Measurements from ENCODE around the gene AFDN.
A peak's percentile ranks its signal among the peaks of the same experiment; 100 is the strongest.

AFDN gene

GRCh38 chr6:167803816-167804215 is 22.9 kb upstream of the AFDN start:
- Histone ChIP-seq H3K4me3 (ENCODE audit: low read depth in 1 of 2, low read length in 2 of 2) (no peak overlapping the region), H3K27ac (ENCODE audit: low read depth, low read length) (no peak overlapping the region), H3K27me3 (ENCODE audit: control insufficient read depth in 1 of 2, insufficient read depth in 2 of 2, low read length in 2 of 2) (no peaks in the 10 kb centered on the region), H3K9ac (ENCODE audit: low read depth in 1 of 2, low read length in 2 of 2) (no peak overlapping the region), H3K4me1 (ENCODE audit: control insufficient read depth in 1 of 2, insufficient read depth in 2 of 2, low read length in 2 of 2) (peaks cover 12 to 18% of the 10 kb centered on the region in 2 donors), H3K9me3 (ENCODE audit: control insufficient read depth in 1 of 2, low read length in 2 of 2) (no peaks in the 10 kb centered on the region), H3K36me3 (ENCODE audit: control insufficient read depth in 1 of 2, insufficient read depth in 2 of 2, low read length in 2 of 2) (no peaks in the 10 kb centered on the region)

GRCh38 chr6:167804281-167805013 is 22.3 kb upstream of the AFDN start:
- no peak overlapping the region for H3K9ac ChIP-seq (ENCODE audit: low read depth in 1 of 2, low read length in 2 of 2)
- no peaks in the 10 kb centered on the region for H3K27me3 ChIP-seq (ENCODE audit: control insufficient read depth in 1 of 2, insufficient read depth in 2 of 2, low read length in 2 of 2)
- peaks cover 6 to 12% of the 10 kb centered on the region in 2 donors for H3K4me1 ChIP-seq (ENCODE audit: control insufficient read depth in 1 of 2, insufficient read depth in 2 of 2, low read length in 2 of 2)
- H3K4me3 ChIP-seq (ENCODE audit: low read depth in 1 of 2, low read length in 2 of 2), result no peak overlapping the region
- H3K9me3 ChIP-seq (ENCODE audit: control insufficient read depth in 1 of 2, low read length in 2 of 2), result no peaks in the 10 kb centered on the region
- no peak overlapping the region for H3K27ac ChIP-seq (ENCODE audit: low read depth, low read length)
- H3K36me3 ChIP-seq (ENCODE audit: control insufficient read depth in 1 of 2, insufficient read depth in 2 of 2, low read length in 2 of 2), result no peaks in the 10 kb centered on the region

GRCh38 chr6:167805349-167806060 is 21.2 kb upstream of the AFDN start:
- Histone ChIP-seq H3K4me3 (ENCODE audit: low read depth in 1 of 2, low read length in 2 of 2) (peak overlapping the region; percentile 19 to 53), H3K27me3 (ENCODE audit: control insufficient read depth in 1 of 2, insufficient read depth in 2 of 2, low read length in 2 of 2) (no peaks in the 10 kb centered on the region), H3K9me3 (ENCODE audit: control insufficient read depth in 1 of 2, low read length in 2 of 2) (no peaks in the 10 kb centered on the region), H3K9ac (ENCODE audit: low read depth in 1 of 2, low read length in 2 of 2) (peak overlapping the region; percentile 42 to 56), H3K4me1 (ENCODE audit: control insufficient read depth in 1 of 2, insufficient read depth in 2 of 2, low read length in 2 of 2) (peaks cover 2 to 8% of the 10 kb centered on the region in 2 donors), H3K27ac (ENCODE audit: low read depth, low read length) (peak overlapping the region; percentile 72), H3K36me3 (ENCODE audit: control insufficient read depth in 1 of 2, insufficient read depth in 2 of 2, low read length in 2 of 2) (no peaks in the 10 kb centered on the region)

GRCh38 chr6:167806061-167806700 is 20.5 kb upstream of the AFDN start:
- peak overlapping the region; percentile 19 to 53 for H3K4me3 ChIP-seq (ENCODE audit: low read depth in 1 of 2, low read length in 2 of 2)
- peak overlapping the region; percentile 72 for H3K27ac ChIP-seq (ENCODE audit: low read depth, low read length)
- peak overlapping the region; percentile 42 to 56 for H3K9ac ChIP-seq (ENCODE audit: low read depth in 1 of 2, low read length in 2 of 2)
- H3K4me1 ChIP-seq (ENCODE audit: control insufficient read depth in 1 of 2, insufficient read depth in 2 of 2, low read length in 2 of 2), result peaks cover 2 to 8% of the 10 kb centered on the region in 2 donors
- H3K27me3 ChIP-seq (ENCODE audit: control insufficient read depth in 1 of 2, insufficient read depth in 2 of 2, low read length in 2 of 2), result no peaks in the 10 kb centered on the region
- H3K36me3 ChIP-seq (ENCODE audit: control insufficient read depth in 1 of 2, insufficient read depth in 2 of 2, low read length in 2 of 2), result no peaks in the 10 kb centered on the region
- H3K9me3 ChIP-seq (ENCODE audit: control insufficient read depth in 1 of 2, low read length in 2 of 2), result no peaks in the 10 kb centered on the region

GRCh38 chr6:167807200-167807599 is 19.5 kb upstream of the AFDN start:
- H3K9ac ChIP-seq (ENCODE audit: low read depth in 1 of 2, low read length in 2 of 2), result no peak overlapping the region

GRCh38 chr6:167807756-167808155 is 19.0 kb upstream of the AFDN start:
- no peaks in the 10 kb centered on the region for H3K27me3 ChIP-seq (ENCODE audit: control insufficient read depth in 1 of 2, insufficient read depth in 2 of 2, low read length in 2 of 2)
- no peak overlapping the region for H3K27ac ChIP-seq (ENCODE audit: low read depth, low read length)
- H3K4me1 ChIP-seq (ENCODE audit: control insufficient read depth in 1 of 2, insufficient read depth in 2 of 2, low read length in 2 of 2), result peaks cover 2 to 14% of the 10 kb centered on the region in 2 donors
- no peaks in the 10 kb centered on the region for H3K36me3 ChIP-seq (ENCODE audit: control insufficient read depth in 1 of 2, insufficient read depth in 2 of 2, low read length in 2 of 2)
- no peak overlapping the region for H3K9ac ChIP-seq (ENCODE audit: low read depth in 1 of 2, low read length in 2 of 2)
- H3K4me3 ChIP-seq (ENCODE audit: low read depth in 1 of 2, low read length in 2 of 2), result no peak overlapping the region
- H3K9me3 ChIP-seq (ENCODE audit: control insufficient read depth in 1 of 2, low read length in 2 of 2), result no peaks in the 10 kb centered on the region

More at GRCh38 chr6:167807200-167807599, 19.5 kb upstream of the AFDN start:
- no peaks in the 10 kb centered on the region for H3K9me3 ChIP-seq (ENCODE audit: control insufficient read depth in 1 of 2, low read length in 2 of 2)
- no peaks in the 10 kb centered on the region for H3K36me3 ChIP-seq (ENCODE audit: control insufficient read depth in 1 of 2, insufficient read depth in 2 of 2, low read length in 2 of 2)
- H3K4me3 ChIP-seq (ENCODE audit: low read depth in 1 of 2, low read length in 2 of 2), result no peak overlapping the region
- peaks cover 2 to 14% of the 10 kb centered on the region in 2 donors for H3K4me1 ChIP-seq (ENCODE audit: control insufficient read depth in 1 of 2, insufficient read depth in 2 of 2, low read length in 2 of 2)
- H3K27me3 ChIP-seq (ENCODE audit: control insufficient read depth in 1 of 2, insufficient read depth in 2 of 2, low read length in 2 of 2), result no peaks in the 10 kb centered on the region
- no peak overlapping the region for H3K27ac ChIP-seq (ENCODE audit: low read depth, low read length)

- Histone ChIP-seq H3K9ac (ENCODE audit: low read depth in 1 of 2, low read length in 2 of 2) (no peak overlapping the region), H3K36me3 (ENCODE audit: control insufficient read depth in 1 of 2, insufficient read depth in 2 of 2, low read length in 2 of 2) (no peaks in the 10 kb centered on the region), H3K27ac (ENCODE audit: low read depth, low read length) (no peak overlapping the region), H3K27me3 (ENCODE audit: control insufficient read depth in 1 of 2, insufficient read depth in 2 of 2, low read length in 2 of 2) (no peaks in the 10 kb centered on the region), H3K4me1 (ENCODE audit: control insufficient read depth in 1 of 2, insufficient read depth in 2 of 2, low read length in 2 of 2) (peaks cover 2 to 7% of the 10 kb centered on the region in 2 donors), H3K9me3 (ENCODE audit: control insufficient read depth in 1 of 2, low read length in 2 of 2) (no peaks in the 10 kb centered on the region), H3K4me3 (ENCODE audit: low read depth in 1 of 2, low read length in 2 of 2) (no peak overlapping the region)
Observed at GRCh38 chr6:167811040-167811439, 15.7 kb upstream of the AFDN start.

GRCh38 chr6:167811442-167812087 is 15.1 kb upstream of the AFDN start:
- Histone ChIP-seq H3K4me3 (ENCODE audit: low read depth in 1 of 2, low read length in 2 of 2) (no peak overlapping the region), H3K4me1 (ENCODE audit: control insufficient read depth in 1 of 2, insufficient read depth in 2 of 2, low read length in 2 of 2) (peaks cover 2 to 6% of the 10 kb centered on the region in 2 donors), H3K9ac (ENCODE audit: low read depth in 1 of 2, low read length in 2 of 2) (no peak overlapping the region), H3K27ac (ENCODE audit: low read depth, low read length) (no peak overlapping the region), H3K9me3 (ENCODE audit: control insufficient read depth in 1 of 2, low read length in 2 of 2) (no peaks in the 10 kb centered on the region), H3K27me3 (ENCODE audit: control insufficient read depth in 1 of 2, insufficient read depth in 2 of 2, low read length in 2 of 2) (no peaks in the 10 kb centered on the region), H3K36me3 (ENCODE audit: control insufficient read depth in 1 of 2, insufficient read depth in 2 of 2, low read length in 2 of 2) (no peaks in the 10 kb centered on the region)

GRCh38 chr6:167812088-167812487 is 14.6 kb upstream of the AFDN start:
- Histone ChIP-seq H3K27me3 (ENCODE audit: control insufficient read depth in 1 of 2, insufficient read depth in 2 of 2, low read length in 2 of 2) (no peaks in the 10 kb centered on the region), H3K27ac (ENCODE audit: low read depth, low read length) (no peak overlapping the region), H3K4me1 (ENCODE audit: control insufficient read depth in 1 of 2, insufficient read depth in 2 of 2, low read length in 2 of 2) (peaks cover 2 to 6% of the 10 kb centered on the region in 2 donors), H3K4me3 (ENCODE audit: low read depth in 1 of 2, low read length in 2 of 2) (no peak overlapping the region), H3K9me3 (ENCODE audit: control insufficient read depth in 1 of 2, low read length in 2 of 2) (no peaks in the 10 kb centered on the region), H3K36me3 (ENCODE audit: control insufficient read depth in 1 of 2, insufficient read depth in 2 of 2, low read length in 2 of 2) (no peaks in the 10 kb centered on the region), H3K9ac (ENCODE audit: low read depth in 1 of 2, low read length in 2 of 2) (no peak overlapping the region)
